HG03432 (cell line): Measurements from ENCODE around the gene ATP11A.
A peak's percentile ranks its signal among the peaks of the same experiment; 100 is the strongest.

Experiments used
- ATAC-seq: cut with Tn5 transposase; IDR thresholded peaks from one replicate; pipeline ENCODE4 v1.9.1; 2021; ENCODE audit warnings: mild to moderate bottlenecking, moderate library complexity; ENCODE audit not compliant: unreplicated experiment

The ATP11A gene

DNA sequence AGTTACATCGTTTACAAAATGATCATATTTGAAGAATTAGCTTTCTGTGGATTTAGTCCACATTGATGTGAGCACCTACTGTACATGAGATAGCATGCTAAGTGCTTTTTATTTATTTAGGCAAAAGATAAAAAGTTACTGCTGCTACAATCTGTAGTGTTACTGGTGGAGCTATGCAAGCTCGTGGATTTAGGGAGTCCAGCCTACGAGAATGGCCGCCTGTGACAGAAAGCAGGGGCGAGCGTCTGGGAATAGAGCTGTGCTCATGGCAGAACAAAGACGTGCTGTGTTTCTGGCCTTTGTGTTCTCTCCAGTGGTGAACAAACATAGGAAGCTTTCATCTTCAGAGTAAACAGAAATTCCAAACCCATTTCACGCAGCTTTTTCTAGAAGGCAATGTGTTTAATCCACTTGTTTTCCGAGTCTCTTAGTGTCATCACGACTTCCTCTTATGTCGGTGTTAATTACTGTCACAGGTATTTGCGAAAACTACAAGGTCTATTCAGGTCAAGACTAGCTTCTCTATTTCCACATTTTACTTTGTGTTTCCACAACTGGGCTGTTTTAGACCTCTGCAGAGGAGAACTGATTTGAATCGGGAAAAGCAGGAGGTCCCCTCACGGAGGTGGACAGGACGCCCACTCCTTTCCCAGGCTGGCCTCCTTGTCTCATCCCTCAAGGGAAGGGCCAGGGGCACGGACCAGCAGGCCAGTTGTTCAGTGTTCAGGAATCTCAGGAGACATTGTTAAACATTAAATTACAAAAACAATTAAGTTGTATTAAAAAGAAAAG, 67.3 kb downstream of the ATP11A start:
- ATAC-seq, result no peak

DNA sequence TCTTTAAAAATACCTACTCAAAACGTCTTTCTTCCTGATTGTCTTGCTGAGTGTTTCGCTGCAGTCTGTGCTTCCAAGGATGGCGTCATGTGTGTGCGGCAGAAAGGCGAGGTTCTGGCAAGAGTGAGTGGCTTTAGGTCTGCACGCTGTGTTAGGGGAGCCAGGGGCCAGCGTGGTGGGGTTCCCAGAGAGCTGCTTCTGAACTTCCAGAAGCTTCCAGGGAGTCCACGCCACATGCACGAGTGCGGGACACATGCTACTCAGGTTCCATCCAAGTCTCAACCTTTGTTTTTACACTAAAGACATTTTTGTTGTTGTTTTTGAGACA, 67.9 kb downstream of the ATP11A start:
- no peak for ATAC-seq

DNA sequence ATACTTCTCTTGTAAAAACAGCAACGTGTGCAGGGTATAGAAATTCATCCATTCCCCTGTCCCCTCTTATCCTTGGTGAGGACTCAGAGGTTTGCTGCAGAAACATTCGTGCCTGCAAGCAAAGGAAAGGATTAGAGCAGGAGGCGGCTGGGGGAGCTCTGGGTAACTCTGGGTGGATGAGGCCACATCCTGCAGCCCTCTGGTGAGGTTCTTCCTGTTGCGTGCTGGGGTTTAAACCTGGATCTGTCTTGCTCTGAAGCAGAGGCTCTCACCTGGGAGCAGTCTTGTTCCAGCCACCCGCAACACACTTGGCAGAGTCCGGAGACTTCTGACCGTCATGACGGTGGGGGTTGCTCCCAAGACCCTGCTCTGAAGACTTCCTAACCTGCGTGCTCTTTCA, 69.2 kb downstream of the ATP11A start:
- no peak for ATAC-seq

DNA sequence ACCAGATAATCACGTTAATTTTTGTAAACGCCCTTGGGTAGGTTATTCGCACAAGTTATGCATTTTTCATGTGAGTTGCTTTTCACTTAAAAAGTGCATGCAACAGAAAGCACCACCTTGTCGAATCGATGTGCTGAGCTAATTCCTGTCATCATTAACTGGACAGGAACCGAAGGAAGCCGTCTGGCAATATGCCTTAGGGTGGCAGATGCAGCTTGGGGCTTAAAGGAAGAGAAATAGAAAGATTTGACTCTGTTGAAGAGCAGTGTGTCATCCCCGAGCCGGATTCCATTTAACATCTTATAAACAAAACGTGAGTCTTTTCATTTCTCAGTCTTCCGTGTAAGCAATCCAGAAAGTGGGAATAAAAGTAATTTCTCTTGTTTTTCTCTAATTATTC, 70.0 kb downstream of the ATP11A start:
- no peak for ATAC-seq

DNA sequence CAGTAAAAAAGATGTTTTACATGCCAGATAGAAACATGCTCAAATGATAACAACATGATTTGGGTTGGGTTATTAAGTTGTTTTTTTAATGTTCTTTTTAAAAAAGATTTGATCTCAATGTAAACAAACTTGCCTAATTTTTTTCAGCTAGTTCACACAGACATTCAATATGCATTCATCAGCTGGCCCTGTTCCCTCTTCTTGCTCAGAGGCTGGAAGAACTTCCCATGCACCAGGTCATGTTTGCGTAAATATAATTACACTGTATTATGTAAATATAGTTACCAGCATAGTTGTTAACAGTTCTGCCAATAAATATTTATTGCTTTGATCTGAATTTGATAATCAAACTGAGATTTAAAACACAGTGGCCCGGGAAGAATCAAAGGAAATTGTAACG, 70.6 kb downstream of the ATP11A start:
- ATAC-seq, result no peak

DNA sequence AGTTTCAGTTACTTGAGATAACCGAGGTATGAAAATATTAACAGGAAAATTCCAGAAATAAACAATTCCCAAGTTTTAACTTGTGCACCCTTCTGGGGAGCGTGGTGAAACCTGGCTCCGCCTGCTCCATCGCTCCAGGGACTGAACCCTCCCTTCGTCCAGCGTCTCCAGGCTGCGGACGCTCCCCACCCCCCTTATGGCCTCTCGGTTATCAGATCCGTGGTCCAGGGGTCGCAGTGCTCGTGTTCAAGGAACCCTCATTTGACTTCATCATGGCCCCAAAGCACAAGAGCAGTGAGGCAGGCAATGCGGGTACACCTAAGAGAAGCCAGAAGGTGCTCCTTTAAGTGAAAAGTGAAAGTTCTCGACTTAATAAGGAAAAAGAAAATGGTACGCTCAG, 71.1 kb downstream of the ATP11A start:
- no peak for ATAC-seq

DNA sequence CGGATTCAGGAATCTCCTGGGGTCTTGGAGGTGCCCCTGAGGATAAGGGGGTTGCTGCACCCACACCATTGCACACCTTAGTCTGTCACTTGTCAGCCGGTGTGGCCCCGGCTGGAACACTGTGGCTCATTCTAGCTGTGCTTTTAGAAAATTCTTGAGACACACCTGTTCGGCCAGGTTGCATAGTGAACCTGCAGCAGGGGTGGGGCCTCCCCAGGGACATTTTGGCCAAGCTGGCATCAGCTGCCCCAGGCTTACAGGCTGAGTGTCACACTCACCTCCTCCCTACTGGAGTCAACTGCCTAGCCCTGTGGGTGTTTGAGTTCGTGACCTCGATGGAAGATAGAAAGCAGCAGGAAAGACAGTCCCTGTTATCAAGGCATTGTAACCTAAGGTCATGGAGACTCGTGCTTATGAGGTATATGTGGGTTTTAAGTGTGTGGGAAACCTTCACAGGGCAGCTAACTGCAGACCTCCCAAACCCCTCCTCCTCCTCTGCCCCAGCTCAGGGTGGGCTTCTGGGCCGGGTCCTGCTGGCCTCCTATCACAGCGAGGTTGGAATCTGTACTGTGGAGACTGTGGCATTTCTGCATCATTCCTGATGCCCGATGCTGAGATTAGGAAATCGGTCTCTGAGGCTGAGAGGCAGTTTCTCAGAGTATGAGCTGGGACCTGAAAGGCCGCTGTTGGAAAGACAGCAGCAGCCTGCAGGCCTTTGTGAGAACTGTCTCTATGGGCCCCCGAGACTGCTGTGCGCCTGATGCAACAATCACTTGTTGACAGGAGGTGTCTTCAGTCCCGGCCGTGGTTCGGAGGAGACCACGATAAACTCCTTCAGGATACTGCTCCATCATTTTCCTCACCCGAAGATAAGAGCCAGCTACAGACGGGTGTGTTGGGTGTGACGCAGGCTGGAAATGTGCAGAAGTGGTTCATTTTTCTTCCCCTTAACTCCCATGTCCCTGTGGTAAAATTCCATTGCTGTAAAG, 72.2 kb downstream of the ATP11A start:
- ATAC-seq, result no peak

DNA sequence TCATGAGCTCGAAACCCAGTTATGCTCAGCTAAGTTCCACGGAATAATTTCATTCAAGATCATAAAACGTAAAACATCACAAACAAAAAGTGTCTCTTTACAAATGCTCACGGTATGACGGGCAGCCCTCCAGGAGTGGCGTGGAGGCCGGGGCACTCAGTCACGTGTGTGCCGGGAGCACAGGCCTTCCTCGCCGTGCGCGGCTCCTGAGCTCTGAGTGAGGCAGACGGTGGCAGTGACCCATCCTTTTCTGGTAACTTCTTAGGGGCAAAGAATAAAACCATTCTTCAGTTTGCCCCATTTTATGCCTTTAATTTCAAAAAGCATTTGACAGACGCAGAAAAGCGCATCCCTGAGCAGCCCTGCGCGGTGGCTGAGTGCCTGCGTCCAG, 72.8 kb downstream of the ATP11A start:
- no peak for ATAC-seq

DNA sequence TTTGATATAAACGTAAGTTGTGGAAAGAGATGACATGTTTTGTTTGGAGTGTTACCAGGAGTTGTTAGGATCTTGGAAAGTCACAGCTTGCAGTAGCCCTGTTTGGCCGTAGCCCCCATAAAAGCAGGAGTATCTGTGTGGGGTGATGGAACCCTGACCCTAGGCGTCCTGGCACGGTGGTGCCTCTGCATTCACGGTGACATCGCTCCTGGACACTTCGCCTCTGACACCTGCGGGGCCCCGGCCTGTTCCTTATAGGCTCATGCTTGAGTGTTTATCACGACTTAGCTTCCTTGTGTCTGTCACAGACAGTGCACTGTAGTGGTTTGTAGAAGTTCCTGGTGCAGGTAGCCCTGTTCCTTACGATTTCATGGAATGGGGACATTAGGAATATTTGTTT, 74.2 kb downstream of the ATP11A start:
- no peak for ATAC-seq

DNA sequence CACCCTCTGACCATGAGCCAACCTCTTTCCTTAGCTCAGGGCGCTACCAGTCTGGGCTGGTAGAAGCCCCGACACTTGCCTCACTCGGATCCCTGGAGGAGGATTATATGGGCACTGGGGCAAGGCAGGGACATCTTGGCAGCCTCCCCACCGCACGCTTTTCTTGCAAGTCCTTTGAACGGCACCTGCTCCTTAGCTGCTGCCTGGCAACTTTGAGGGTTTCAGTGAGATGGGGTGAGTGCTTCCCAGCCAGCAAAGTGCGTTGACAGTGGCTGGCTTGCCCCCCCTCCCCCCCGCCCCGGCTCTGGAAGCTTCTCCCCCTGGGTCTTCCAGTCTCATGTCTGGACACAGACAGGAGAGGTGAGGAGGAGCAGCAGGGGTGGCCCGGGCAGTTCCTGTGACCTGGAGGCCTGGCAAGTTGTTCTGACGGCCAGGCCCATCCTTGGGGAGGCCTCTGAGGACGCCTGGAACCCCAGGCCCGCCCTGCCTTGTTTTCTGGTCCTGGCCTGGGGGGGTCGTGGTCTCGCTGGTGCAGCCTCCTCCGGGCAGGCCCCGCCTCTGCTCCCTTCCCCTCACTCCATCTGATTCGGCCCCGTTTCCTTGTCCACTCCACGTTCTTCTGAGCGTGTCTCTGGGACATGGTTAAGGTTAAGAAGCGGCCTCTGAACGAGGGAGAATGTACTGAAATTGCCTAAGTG, 75.2 kb downstream of the ATP11A start:
- no peak for ATAC-seq

DNA sequence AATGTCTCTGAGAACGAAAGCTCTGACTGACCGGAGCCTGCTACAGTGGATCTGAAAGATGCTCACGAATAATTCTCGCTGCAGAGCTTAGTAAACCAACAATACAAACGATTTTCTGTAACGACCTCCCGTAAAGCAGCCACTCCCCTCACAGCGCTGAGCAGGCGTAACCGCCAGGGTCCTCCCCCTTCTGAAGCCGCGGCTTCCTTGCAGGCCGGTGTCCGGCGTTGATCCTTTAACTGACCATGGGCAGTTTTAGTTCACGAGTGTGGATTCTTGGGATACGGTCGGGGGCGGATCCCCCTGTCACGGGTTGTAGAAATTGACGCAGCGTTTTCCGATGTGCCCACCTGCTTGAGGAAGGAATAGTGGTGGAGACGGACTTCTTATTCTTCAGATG, 75.9 kb downstream of the ATP11A start:
- ATAC-seq, result no peak

DNA sequence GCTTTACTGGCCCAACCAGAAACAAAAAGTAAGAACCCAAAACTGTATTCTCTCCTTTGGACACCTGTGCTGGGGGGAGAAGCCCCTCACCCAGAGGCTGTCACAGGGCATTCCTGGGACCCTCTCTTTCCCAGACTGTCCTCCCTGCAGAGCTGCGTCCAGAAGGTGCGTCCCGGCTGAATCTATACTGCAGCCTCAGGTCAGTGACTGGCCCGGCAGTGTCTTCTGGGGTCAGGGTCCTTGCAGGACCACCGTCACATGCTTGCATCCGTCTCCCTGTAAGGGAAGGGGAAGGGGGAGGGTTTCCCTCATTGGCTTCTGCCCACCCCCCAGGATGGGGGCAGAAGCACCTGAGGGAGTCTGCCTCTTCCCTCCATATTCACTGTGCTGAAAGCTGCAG, 76.5 kb downstream of the ATP11A start:
- ATAC-seq, result no peak

DNA sequence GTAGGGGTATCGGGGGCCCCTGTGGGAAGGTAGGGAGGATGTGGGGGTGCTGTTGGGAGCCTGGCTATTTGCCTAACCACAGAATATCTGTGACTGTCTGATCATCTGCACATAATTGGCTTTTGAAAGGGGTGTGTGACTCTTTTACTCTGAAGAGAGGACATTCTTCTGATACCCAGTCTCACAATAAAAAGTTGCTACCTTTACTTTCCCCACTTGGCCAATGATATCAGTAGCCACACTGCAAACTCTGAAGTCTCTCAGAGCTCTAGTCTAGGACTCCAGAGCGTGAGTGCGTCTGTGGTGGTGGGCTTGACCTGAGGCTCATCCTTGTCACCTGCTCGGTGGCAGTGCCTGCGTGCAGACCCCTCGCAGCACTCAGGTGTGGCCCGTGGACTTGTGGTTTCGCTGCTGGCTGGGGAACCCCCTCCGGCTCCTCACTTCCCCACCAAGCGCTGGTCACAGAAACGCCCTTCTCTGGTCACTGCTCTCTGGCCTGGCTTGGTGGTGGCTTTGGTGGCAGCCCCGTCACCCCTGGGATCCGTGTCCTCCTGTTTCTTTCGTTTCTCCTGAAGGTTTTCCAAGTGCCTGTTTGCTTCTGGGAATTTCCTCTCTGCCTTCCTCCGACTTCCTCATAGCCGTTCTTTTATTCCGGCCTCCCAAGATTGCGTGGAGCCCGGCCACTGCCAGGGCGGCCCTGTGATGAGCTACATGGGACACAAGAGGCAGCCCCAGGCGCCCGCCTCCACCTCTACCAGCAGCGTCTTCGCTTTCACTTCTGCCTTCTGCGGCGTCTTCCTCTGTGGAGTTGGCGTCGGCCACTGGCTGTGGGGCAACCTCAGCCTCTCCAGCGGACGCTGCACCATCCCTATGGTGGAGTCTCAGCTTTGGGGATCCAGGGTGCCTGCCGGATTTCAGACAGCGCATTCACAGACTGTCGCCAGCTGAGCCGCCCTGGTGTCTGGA, 78.0 kb downstream of the ATP11A start:
- peak; percentile 82 for ATAC-seq

DNA sequence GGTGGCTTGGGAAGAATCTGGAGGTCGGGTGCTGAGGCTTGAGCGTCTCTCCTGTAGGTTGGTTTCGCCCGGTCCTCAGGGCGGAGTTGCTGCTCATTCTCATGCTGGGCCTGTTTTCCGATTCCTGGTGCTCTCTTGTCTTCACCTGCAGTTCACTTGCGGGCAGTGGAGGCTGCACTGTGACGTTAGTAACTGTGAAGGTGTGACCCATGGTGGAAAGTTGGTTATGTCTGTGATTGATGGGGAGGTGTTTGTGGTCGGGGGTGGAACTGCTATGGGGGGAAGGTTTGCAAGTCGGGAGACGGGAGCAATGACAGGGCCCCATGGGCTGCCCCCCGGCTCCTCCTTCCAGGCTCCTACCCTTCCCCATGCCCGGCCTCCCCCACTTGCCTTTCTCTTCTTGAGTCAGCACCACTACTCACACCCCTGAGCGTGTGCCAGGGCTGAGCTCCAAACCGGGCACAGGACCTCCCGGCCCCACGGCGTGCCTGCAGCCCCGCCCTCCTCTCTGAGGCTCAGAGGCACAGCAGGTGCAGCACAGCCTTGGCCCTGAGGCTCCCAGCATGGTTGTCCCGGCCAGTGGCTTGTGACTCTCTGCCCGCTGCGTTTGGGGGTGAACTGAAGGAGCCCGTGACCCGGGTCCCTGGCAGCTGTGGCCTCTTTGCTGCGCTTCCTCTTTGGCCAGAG, 79.1 kb downstream of the ATP11A start:
- no peak for ATAC-seq

DNA sequence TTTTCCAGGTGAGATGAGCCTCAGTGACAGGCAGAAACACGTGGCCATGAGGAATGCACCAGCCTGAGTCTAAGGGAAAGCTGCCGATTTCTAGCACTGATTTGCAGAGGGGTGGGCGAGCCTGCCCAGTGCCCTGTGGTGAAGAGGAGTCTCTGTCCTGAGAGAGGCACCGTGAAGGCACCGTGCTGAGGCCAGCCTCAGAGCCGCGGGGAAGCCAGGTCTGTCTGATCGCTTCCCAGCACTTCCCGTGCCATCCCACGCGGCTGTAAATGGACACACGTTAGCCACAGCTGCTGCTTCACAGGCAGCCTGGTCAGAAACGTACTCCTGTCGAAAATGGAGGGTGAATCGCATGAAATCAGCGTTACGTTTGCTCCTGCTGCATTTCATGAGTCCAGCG, 79.8 kb downstream of the ATP11A start:
- no peak for ATAC-seq

DNA sequence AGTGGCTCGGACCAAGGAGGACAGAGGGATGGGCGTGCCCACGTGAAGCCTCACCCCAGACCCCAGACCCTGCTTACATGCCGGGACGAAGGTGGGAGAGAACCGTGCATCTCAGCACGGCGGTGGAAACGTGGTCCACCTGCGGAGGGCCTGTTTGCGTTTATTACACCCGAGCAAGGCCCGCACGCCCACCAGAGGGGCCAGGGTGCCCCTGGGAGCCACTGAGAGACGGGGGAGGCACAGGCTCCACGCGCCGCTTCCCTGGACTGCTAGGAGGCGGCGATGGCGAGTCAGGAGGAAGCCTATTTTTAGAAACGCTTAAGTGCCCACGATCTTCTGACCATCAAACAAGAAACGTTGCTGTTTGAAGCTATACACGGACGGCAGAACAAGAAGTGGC, 80.7 kb downstream of the ATP11A start:
- ATAC-seq, result no peak

DNA sequence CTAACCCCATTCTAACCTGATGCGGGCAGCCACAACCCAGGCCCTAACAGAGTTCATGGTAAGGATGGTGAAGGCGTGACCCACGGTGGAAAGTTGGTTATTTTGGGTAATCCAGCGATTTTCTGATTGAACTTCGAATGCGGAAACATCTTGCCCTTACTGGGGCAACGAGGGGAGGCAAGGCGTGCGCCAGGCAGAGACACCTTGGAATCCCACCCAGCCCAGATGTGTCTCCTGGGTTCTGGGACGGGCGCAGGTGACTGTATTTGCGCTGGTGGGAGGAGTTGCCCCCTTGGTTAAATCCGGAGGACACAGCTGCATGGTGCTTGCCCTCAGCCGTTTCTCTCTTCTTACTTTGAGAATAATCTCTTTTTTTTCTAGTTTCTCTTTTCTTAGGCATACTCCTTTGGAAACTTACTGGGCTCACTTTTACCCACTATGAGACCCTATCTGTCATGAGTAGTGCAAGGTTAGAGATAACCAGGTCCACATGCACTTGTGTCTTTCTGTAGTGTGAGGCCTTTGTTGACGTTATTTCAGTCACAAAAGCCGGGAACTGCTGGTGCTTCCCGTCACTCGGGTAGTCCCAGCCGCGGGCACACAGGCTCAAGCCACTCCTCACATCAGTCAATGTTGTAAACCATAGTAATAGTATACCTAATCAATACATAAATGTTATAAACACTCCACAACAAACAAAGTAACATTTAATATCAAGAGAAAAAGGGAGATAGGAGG, 81.5 kb downstream of the ATP11A start:
- no peak for ATAC-seq

DNA sequence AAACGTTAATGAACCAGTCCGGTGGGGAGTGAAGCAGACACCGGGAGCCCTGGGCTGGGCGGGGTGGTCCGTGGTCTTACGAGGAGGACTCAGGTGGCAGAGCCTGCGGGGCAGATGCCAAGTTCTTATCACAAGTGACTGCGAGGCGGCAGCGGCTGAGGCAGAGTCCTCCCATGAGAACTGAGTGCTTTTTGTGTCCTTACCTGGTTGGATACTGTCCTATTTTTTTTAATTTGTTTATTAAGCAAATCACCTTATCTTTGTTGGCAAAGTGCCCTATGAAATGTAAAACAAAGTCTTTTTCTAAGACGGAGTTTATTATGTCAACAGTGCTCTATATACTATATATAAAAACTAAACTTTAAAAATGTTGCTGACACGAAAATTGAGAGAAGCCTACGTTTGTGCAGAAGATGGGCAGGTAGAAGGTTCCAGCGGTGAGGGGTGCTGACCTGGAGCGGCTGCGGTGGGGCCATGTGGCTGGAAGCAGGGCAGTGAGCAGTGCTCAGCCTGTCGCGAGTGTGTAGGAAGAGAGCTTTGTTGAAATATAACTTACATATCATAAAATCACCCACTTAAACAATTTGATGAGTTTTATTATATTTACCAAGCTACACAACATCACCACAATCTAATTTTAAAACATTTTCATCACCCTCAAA, 82.2 kb downstream of the ATP11A start:
- no peak for ATAC-seq

DNA sequence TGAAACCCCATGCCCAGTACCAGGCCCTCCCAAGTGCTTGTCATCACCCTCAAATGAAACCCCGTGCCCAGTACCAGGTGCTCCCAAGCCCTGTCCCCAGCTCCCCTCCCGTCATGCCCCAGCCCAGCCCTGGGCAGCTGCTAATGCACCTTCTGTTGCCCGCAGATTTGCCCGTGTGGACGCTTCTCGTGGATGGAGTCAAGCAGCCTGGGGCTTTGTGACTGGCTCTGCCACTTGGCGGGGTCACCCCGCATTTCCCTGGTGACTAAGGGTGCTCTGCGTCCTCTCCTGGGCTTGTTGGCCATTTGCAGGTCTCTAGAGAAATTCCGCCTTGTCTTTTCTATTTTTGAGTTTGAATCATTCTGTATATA, 82.7 kb downstream of the ATP11A start:
- ATAC-seq, result no peak
